Medulla oblongata (tissue), 1 donor: ENCODE measurements around the gene APOF.
"Not testable (repeated sequence)": the region's sequence is repeated elsewhere in the genome, so short reads cannot be mapped to it uniquely, and the experiment has no call there.

Source experiments
- DNase-seq: peaks from one replicate; pipeline ENCODE4 v3.0.0-alpha.2; 2015; ENCODE audit errors: extremely low spot score

The APOF gene

DNA sequence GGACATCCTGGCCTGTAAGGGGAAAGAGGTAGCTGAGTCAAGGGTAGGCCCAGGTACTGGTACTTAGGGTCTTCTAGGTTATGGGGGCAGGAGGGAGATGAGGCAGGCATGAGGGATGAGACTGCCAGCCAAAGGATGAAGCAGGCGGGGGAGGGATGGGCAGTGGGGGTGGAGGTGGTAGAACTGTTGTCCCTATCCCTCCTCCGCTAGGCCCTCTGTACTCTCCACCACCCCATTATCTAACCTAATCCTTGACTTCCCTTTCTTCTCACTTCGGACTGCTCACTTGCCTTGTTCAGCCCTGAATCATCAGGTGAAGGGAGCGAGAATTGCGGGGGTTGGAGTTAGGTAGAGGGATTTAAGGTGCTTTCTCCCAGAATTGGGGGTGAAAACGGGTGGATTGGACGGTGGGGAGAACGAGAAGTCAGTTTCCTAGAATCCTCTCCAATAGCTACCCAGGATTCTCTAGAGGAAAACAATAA is 29.4 kb downstream of the APOF start:
- no peak for DNase-seq

DNA sequence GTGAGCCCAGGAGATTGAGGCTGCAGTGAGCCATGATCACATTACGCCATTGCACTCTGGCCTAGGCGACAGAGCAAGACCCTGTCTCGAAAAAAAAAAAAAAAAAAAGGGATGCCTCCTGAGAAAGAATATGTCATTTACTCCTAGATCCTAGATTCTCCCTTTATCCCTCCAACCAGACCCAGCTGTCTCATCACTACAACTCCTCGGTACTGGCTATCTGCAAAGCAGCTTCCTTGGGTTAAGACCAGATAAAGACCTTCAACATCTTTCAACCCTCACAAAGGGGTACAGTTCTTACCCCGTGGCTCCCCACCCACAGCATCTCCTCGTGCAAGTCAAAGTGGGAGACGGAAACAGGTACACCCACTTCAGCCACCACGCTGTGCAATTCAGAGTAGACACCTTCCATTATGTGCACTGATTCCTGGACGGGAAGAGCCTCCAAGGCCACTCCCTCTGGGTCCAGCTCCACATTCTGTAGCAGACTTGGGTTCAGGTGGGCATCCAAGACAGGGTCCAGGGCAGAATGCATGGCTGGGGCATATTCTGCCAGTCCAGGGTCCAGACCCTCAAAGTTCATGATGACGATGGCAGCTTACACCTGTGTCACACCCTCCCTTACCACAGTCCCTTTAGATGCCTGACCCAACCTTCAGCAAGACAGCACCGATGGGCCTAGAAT is 30.0 kb downstream of the APOF start:
- DNase-seq, result no peak

DNA sequence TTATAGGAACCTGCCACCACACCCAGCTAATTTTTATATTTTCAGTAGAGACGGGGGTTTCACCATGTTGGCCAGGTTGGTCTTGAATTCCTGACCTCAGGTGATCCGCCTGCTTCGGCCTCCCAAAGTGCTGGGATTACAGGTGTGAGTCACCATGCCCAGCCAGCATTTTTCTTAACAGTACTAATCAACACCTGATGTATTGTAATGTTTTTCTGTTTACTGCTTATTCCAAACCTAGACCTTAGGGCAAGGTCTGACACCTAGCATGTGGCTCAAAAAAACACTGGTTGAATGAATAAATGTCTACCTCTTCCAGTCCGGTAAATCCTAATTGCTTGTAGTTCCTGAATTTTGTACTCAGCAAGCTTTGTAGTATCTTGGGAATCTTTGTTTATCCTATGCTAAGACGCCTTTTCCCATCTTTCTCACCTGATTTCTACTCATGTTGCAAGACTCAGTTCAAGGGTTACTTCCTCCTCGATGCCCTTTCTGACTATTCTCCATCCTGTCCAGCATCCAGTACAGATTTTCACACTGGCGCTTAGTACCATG is 31.6 kb downstream of the APOF start:
- DNase-seq, result no peak

DNA sequence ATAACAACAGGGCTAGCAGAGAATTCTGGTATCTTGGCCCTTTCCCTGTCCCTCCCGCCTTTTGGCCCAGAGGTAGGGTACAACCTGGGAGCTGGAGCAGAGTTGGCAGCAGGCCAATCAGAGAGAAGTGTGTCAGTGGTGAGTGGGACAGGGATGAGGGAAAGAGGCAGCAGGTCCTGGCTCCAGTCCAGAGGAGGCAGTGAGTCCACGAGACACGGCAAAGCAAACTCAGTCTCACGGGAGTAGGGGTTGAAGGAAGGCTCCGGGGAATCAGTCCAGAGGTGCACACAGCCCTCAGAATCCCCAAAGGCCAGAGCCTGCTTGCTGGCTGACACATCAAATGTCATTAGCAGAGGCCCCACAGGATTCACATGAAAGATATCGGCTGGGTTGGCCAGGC is 36.1 kb downstream of the APOF start:
- DNase-seq, result no peak

DNA sequence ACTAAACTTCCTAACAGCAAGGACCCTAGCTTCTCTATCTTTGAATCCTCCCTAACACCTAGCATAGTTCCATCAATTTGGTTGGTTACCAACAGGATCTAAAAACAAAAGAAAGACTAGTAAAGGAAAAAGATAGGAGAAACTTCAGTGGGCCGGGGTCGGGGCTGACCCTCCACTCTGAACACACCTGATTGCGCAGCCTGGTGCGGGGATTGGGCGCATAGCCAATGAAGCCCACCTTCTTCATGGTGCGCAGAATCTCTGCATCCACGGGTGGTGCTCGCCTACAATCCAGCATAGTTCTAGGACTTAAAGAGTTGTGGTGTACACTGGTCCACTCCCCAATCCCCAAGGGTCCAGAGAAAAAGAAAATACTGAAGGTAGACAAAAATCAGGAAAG is 36.5 kb downstream of the APOF start:
- DNase-seq, result no peak

DNA sequence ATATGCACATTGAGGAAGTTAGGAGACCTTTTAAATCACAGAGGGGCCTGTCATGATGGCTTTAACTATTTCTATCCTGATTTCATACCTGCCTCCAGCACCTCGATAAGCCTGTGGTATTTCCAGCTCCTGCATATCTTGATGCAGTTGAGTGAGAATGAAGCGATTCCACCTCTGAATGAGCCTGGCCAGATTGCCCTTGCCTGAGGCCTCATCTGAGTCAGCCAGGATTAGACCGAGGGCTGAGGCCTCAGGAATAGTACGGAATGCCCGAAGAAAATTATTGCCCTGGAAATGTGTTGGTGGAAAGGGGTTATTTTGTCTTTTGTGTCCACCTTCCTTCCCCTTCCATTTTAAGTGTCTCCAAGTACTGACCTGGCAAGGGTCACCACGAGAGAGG is 38.5 kb downstream of the APOF start:
- DNase-seq, result no peak

DNA sequence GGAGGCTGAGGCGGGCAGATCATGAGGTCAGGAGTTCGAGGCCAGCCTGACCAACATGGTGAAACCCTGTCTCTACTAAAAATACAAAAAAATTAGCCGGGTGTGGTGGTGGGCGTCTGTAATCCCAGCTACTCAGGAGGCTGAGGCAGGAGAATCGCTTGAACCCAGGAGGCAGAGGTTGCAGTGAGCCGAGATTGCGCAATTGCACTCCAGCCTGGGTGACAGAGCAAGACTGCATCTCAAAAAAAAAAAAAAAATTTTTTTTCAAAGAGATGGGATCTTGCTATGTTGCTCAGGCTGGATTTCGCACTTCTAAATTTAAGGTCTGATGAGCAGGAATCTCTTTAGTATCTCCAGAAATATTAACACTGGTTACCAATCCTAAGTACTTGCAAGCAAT is 41.0 kb downstream of the APOF start:
- not testable (repeated sequence) for DNase-seq

DNA sequence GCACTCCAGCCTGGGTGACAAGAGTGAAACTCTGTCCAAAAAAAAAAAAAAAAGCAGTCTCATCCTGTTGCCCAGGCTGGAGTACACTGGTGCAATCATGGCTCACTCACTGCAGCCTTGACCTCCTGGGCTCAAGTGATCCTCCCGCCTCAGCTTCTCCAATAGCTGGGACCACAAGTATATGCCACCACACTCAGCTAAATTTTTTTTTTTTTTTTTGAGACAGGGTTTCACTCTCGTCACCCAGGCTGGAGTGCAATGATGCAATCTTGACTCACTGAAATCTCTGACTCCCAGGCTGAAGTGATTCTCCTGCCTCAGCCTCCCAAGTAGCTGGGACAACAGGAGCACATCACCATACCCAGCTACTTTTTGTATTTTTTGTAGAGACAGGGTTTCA is 41.6 kb downstream of the APOF start:
- DNase-seq, result no peak

DNA sequence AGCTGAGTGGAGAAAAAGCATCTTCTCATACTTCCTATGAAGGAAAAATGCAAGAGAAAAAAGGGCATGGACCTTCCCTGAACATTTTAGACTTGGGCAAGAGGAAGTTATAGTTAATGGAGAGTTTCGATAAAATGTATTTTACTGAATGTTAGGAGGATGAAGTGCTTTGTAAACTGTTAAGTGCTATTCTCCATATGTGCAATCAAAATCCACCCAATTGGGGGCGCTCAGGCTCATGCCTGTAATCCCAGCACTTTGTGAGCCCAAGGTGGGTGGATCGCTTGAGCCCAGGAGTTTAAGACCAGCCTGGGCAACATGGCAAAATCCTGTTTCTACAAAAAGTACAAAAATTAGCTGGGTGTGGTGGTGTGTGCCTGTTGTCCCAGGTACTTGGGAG is 45.0 kb downstream of the APOF start:
- no peak for DNase-seq

DNA sequence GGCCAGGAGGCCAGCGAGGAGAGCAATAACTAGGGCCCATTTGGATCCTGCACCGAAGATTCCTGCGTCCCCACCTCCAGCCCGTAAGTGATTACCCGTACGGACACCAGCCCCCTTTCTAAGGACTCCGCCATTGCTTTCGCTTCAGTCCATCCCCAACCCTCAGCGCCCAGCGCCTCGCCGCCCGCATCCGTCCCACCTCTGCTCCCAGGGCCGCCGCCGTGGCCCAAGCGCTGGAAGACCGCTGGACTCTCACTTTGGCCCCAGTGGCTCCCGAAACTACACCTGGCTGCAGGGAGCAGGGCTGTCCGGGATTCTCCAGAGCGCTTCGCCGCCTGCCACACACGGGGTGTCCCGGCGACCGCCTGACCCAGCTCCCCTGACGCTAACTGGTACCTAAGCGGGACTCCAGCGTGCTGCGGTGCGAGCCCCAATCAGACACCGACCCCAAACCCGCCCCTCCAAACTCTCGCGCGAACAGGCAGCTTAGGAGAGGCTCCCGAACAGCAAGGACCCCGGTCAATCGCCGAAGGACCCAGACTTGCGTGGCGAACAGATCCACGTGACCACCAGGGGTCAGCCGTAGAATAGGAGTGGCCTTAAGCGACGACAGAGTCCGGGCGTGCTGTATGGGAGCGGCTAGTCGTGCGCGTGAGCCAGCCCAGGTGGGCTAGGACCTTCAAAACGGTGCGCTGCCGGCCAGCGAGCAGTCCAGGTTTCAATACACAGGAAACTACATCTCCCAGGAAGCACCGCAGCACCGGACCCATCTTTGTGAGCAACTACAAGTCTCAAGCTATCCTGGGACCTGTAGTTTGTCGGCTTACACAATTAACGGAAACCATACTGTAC is 46.8 kb downstream of the APOF start, which contains the start of gene CNPY2:
Gene CNPY2, minus strand, starts transcription at position 367 of the 852 bp plus-strand sequence. CDS start 771 bp downstream, outside the sequence.
- peak; percentile 97 for DNase-seq

DNA sequence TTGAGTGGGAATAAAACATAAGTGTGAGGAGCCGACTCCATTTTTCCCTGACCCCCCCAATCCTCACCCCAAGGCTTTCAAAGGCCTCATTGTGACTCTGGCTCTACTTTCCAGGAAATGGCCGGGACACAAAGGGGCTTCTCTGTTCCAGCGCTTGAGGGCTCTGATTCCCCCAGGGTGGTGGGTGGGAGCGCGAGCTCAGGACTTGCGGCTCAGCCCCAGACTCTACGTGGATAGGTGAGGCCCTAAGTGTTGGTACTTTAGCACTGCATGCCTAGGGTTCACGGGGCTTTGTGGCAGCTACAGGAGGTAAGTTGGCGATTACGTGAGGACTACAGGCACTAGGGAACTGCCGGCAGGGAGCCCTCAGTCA is 47.4 kb downstream of the APOF start:
- DNase-seq, result peak; percentile 87

DNA sequence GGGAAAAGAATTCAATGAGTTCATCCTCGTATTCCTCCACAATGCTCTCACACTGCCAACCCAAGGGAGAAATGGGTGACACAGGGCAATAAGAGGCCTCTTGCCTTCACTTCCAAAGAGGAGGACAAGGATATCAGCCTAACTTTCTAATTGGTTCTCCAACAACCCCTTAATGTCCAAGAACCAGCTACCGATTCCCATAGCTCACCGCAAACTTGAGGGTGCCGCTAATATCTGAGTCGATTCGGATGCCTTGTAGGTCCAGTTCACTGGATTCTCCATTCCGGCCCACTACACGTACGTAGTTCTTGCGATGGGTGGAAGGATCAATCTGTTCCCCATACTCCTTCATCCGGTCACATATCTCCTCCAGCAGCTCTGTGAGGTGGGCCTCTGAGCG is 51.7 kb downstream of the APOF start:
- no peak for DNase-seq
